MCF 10A (cell line): Measurements from ENCODE around the gene SSC5D. TPM values are rescaled to one million over a fixed set of nuclear protein-coding genes. Genes with fewer than 3 reads are reported as not detected.

ENCODE experiments used
- BruUV-seq: library from RNA; stranded (reverse); fragments of 400-500 nt; replicated peaks from 2 replicates; lab custom pipeline; 2021; lab: Mats Ljungman, UMichigan
- CTCF ChIA-PET: fragments of 300-600 bp; sonication (Branson Sonifier 250); formaldehyde crosslinking; extraction: SDS; loops from one replicate; lab custom pipeline; 2021; ENCODE audit warnings: antibody characterized with exemption, inconsistent platforms; lab: Yijun Ruan, JAX
- POLR2A ChIA-PET: fragments of 300-600, 350-650 bp; sonication (Branson Sonifier 250); formaldehyde crosslinking; extraction: SDS; loops from one replicate; lab custom pipeline; 2020; ENCODE audit warnings: antibody characterized with exemption, inconsistent platforms; lab: Yijun Ruan, JAX
- DNase-seq: peaks from one replicate; pipeline ENCODE4 v3.0.0-alpha.2; 2018; ENCODE audit not compliant: unreplicated experiment
- H3K27ac Mint-ChIP-seq: one replicate; pipeline ENCODE4 v1.8.0; 2022; ENCODE audit warnings: mild to moderate bottlenecking, low read depth, mixed read lengths; ENCODE audit not compliant: unreplicated experiment
- H3K27me3 Mint-ChIP-seq: one replicate; pipeline ENCODE4 v1.8.0; 2022; ENCODE audit warnings: mixed read lengths; ENCODE audit not compliant: insufficient read depth, unreplicated experiment
- H3K36me3 Mint-ChIP-seq: one replicate; pipeline ENCODE4 v1.8.0; 2022; ENCODE audit warnings: mild to moderate bottlenecking, moderate library complexity, mixed read lengths; ENCODE audit not compliant: insufficient read depth, unreplicated experiment
- H3K4me1 Mint-ChIP-seq: one replicate; pipeline ENCODE4 v1.8.0; 2022; ENCODE audit warnings: mixed read lengths; ENCODE audit not compliant: insufficient read depth, unreplicated experiment
- H3K4me3 Mint-ChIP-seq: one replicate; pipeline ENCODE4 v1.8.0; 2022; ENCODE audit warnings: mild to moderate bottlenecking, moderate library complexity, mixed read lengths; ENCODE audit not compliant: unreplicated experiment
- H3K9me3 Mint-ChIP-seq: one replicate; pipeline ENCODE4 v1.8.0; 2022; ENCODE audit warnings: mixed read lengths; ENCODE audit not compliant: unreplicated experiment
- CTCF ChIP-seq: fragments of 200-600 bp; IDR thresholded peaks from one replicate; pipeline ENCODE4 v1.8.0; 2022; ENCODE audit warnings: antibody characterized with exemption, mild to moderate bottlenecking; ENCODE audit not compliant: unreplicated experiment
- intact Hi-C: fragments of 100-400 bp; cut with micrococcal nuclease; formaldehyde crosslinking; loops from 2 replicates; pipeline ENCODE4 v1.14.1; 2022
- total RNA-seq: library from RNA; stranded (reverse); gene quantifications from 2 replicates; pipeline ENCODE4 v1.2.3, GENCODE V29; 2022

Gene SSC5D
- total RNA-seq, 1 experiment from 2014 or later: 0.33 TPM

- H3K27ac Mint-ChIP-seq: no peak overlapping the region
- peaks cover 9% of the 10 kb centered on the region for H3K4me1 Mint-ChIP-seq
- no peak for DNase-seq
- no TSS peak for BruUV-seq
- ChIA-PET CTCF (interaction anchor here (0.6 kb wide), 1 partner anchor 33 kb away, joined by 3 read pairs; no protein-coding TSS in a partner anchor), POLR2A (no interaction called here)
- H3K36me3 Mint-ChIP-seq: no peaks in the 10 kb centered on the region
- intact Hi-C loops: no loop called here
- no peak for TF ChIP-seq CTCF
- H3K9me3 Mint-ChIP-seq: no peaks in the 10 kb centered on the region
- no peak overlapping the region for H3K4me3 Mint-ChIP-seq
- H3K27me3 Mint-ChIP-seq: no peaks in the 10 kb centered on the region
Measured at GRCh38 chr19:55553217-55554182, 65.3 kb downstream of the SSC5D start.

- Mint-ChIP-seq H3K27ac (no peak overlapping the region), H3K4me1 (peaks cover 9% of the 10 kb centered on the region), H3K36me3 (no peaks in the 10 kb centered on the region), H3K27me3 (no peaks in the 10 kb centered on the region), H3K4me3 (no peak overlapping the region), H3K9me3 (no peaks in the 10 kb centered on the region)
- DNase-seq: no peak
- no TSS peak for BruUV-seq
- CTCF ChIA-PET: interaction anchor here (0.6 kb wide), 1 partner anchor 32 kb away, joined by 3 read pairs; no protein-coding TSS in a partner anchor
- intact Hi-C loops: no loop called here
- no peak for TF ChIP-seq CTCF
- POLR2A ChIA-PET: no interaction called here
Measured at GRCh38 chr19:55554302-55554701, 66.1 kb downstream of the SSC5D start.

GRCh38 chr19:55554741-55555152, 66.5 kb downstream of the SSC5D start:
- POLR2A ChIA-PET: no interaction called here
- no peak for DNase-seq
- peaks cover 1% of the 10 kb centered on the region for H3K27me3 Mint-ChIP-seq
- no peak overlapping the region for H3K4me3 Mint-ChIP-seq
- TF ChIP-seq CTCF: no peak
- H3K36me3 Mint-ChIP-seq: no peaks in the 10 kb centered on the region
- BruUV-seq: no TSS peak
- H3K9me3 Mint-ChIP-seq: no peaks in the 10 kb centered on the region
- no peak overlapping the region for H3K27ac Mint-ChIP-seq
- peaks cover 9% of the 10 kb centered on the region for H3K4me1 Mint-ChIP-seq
- CTCF ChIA-PET: interaction anchor here (0.6 kb wide), 1 partner anchor 60 kb away, joined by 3 read pairs; no protein-coding TSS in a partner anchor
- intact Hi-C loops: no loop called here

GRCh38 chr19:55559684-55560083, 71.4 kb downstream of the SSC5D start:
- BruUV-seq: no TSS peak
- Mint-ChIP-seq H3K36me3 (no peaks in the 10 kb centered on the region), H3K4me3 (no peak overlapping the region), H3K27ac (no peak overlapping the region), H3K4me1 (no peaks in the 10 kb centered on the region), H3K9me3 (no peaks in the 10 kb centered on the region), H3K27me3 (peaks cover 25% of the 10 kb centered on the region)
- POLR2A ChIA-PET: no interaction called here
- CTCF ChIA-PET: interaction anchor here (1.0 kb wide), 1 partner anchor 42 kb away, joined by 3 read pairs; no protein-coding TSS in a partner anchor
- no peak for DNase-seq
- intact Hi-C loops: no loop called here
- TF ChIP-seq CTCF: no peak
